Liver (tissue), 9 donors: Measurements from ENCODE around the gene EPHB6. TPM values are rescaled to one million over a fixed set of nuclear protein-coding genes. Genes with fewer than 3 reads are reported as not detected.
A peak's percentile ranks its signal among the peaks of the same experiment; 100 is the strongest.

Source experiments
- DNase-seq: peaks from one replicate; pipeline ENCODE4 v3.0.0-alpha.2; 2017; ENCODE audit warnings: low spot score
- H3K27ac ChIP-seq, 2 donors: one replicate each; pipeline ENCODE4 v1.7.0; 2013; ENCODE audit warnings: inconsistent platforms in 2 of 2, low read length in 2 of 2, control low read depth in 1 of 2, low read depth in 1 of 2, mild to moderate bottlenecking in 1 of 2
- H3K27me3 ChIP-seq, 4 donors: one replicate each; pipeline versions ENCODE4 v1.6.1 to v1.7.0; 2013; ENCODE audit warnings: low read length in 3 of 4, inconsistent platforms in 1 of 4, mild to moderate bottlenecking in 1 of 4, moderate library complexity in 1 of 4; ENCODE audit not compliant: control insufficient read depth in 4 of 4, insufficient read depth in 4 of 4
- H3K36me3 ChIP-seq, 4 donors: one replicate each; pipeline versions ENCODE4 v1.6.1 to v1.7.0; 2013; ENCODE audit warnings: low read length in 3 of 4, mild to moderate bottlenecking in 3 of 4, low read depth in 1 of 4, moderate library complexity in 1 of 4; ENCODE audit not compliant: control insufficient read depth in 4 of 4, insufficient read depth in 3 of 4
- H3K4me1 ChIP-seq, 4 donors: one replicate each; pipeline versions ENCODE4 v1.6.1 to v1.7.0; 2013; ENCODE audit warnings: low read length in 3 of 4, mild to moderate bottlenecking in 3 of 4, moderate library complexity in 1 of 4; ENCODE audit not compliant: control insufficient read depth in 4 of 4, insufficient read depth in 4 of 4
- H3K4me3 ChIP-seq, 3 donors: one replicate each; pipeline versions ENCODE4 v1.6.1 to v1.7.0; 2013; ENCODE audit warnings: low read length in 3 of 3, control low read depth in 1 of 3, low read depth in 1 of 3, mild to moderate bottlenecking in 1 of 3
- H3K9ac ChIP-seq, 2 donors: one replicate each; pipeline ENCODE4 v1.7.0; 2013; ENCODE audit warnings: low read length in 2 of 2, mild to moderate bottlenecking in 2 of 2, moderate library complexity in 2 of 2, control low read depth in 1 of 2, low read depth in 1 of 2
- H3K9me3 ChIP-seq, 4 donors: one replicate each; pipeline versions ENCODE4 v1.6.1 to v1.7.0; 2013; ENCODE audit warnings: low read length in 3 of 4; ENCODE audit not compliant: control insufficient read depth in 4 of 4
- CTCF ChIP-seq: fragments of 150-350 bp; IDR thresholded peaks from 2 replicates; pipeline ENCODE4 v1.5.1; 2017; ENCODE audit warnings: improper control_type of control experiment, low read depth, low read length; ENCODE audit not compliant: missing input control
- EGR1 ChIP-seq, 2 donors: IDR thresholded peaks; 2 replicates each; pipeline ENCODE4 v1.6.1; 2016 to 2018; ENCODE audit warnings: antibody characterized with exemption in 2 of 2, low read depth in 2 of 2
- FOXA1 ChIP-seq: IDR thresholded peaks from 2 replicates; pipeline ENCODE4 v1.6.1; 2016; ENCODE audit warnings: antibody characterized with exemption
- FOXA2 ChIP-seq: IDR thresholded peaks from 2 replicates; pipeline ENCODE4 v1.6.1; 2016; ENCODE audit warnings: antibody characterized with exemption
- GABPA ChIP-seq, 2 donors: IDR thresholded peaks in 1 of 2; conservative IDR thresholded peaks in 1 of 2; 2 replicates each; pipeline ENCODE4 v1.6.1; 2016; ENCODE audit warnings: antibody characterized with exemption in 2 of 2, mild to moderate bottlenecking in 1 of 2, moderate library complexity in 1 of 2
- HNF4A ChIP-seq, 2 donors: conservative IDR thresholded peaks; 2 replicates each; pipeline ENCODE4 v1.6.1; 2016; ENCODE audit warnings: antibody characterized with exemption in 2 of 2, mild to moderate bottlenecking in 2 of 2
- HNF4G ChIP-seq: IDR thresholded peaks from 2 replicates; pipeline ENCODE4 v1.6.1; 2016; ENCODE audit warnings: antibody characterized with exemption
- JUND ChIP-seq, 2 donors: IDR thresholded peaks; 2 replicates each; pipeline ENCODE4 v1.6.1; 2016; ENCODE audit warnings: antibody characterized with exemption in 2 of 2
- MAX ChIP-seq: IDR thresholded peaks from 2 replicates; pipeline ENCODE4 v1.6.1; 2016; ENCODE audit warnings: antibody characterized with exemption
- NR2F2 ChIP-seq: IDR thresholded peaks from 2 replicates; pipeline ENCODE4 v1.6.1; 2016; ENCODE audit warnings: antibody characterized with exemption
- RAD21 ChIP-seq, 2 donors: IDR thresholded peaks; 2 replicates each; pipeline ENCODE4 v1.6.1; 2016; ENCODE audit warnings: antibody characterized with exemption in 2 of 2, mild to moderate bottlenecking in 2 of 2
- RXRA ChIP-seq, 2 donors: IDR thresholded peaks; 2 replicates each; pipeline ENCODE4 v1.6.1; 2017 to 2018; ENCODE audit warnings: antibody characterized with exemption in 2 of 2, mild to moderate bottlenecking in 1 of 2
- SP1 ChIP-seq: IDR thresholded peaks from 2 replicates; pipeline ENCODE4 v1.6.1; 2018; ENCODE audit warnings: antibody characterized with exemption, mild to moderate bottlenecking
- TAF1 ChIP-seq: conservative IDR thresholded peaks from 2 replicates; pipeline ENCODE4 v1.6.1; 2016; ENCODE audit warnings: antibody characterized with exemption, mild to moderate bottlenecking
- YY1 ChIP-seq: IDR thresholded peaks from 2 replicates; pipeline ENCODE4 v1.6.1; 2016; ENCODE audit warnings: antibody characterized with exemption, mild to moderate bottlenecking
- ZBTB33 ChIP-seq: IDR thresholded peaks from 2 replicates; pipeline ENCODE4 v1.6.1; 2016; ENCODE audit warnings: antibody characterized with exemption
- WGBS: extraction: QIAGEN DNeasy Blood & Tissue Kit; methylation state at CpG from one replicate; pipeline ENCODE4 v1.1.7; 2013; 5-methylcytosine and 5-hydroxymethylcytosine counted together
- polyA plus RNA-seq, 2 donors: library from polyadenylated mRNA; stranded (reverse) in 1 of 2; unstranded in 1 of 2; fragments of 200-250 nt in 1 of 2; fragments of >200 nt in 1 of 2; fragmentation: Nextera tagmentation in 1 of 2; extraction: Ambion mirVana in 1 of 2; gene quantifications; one replicate each; pipeline versions ENCODE4 v1.2.1 to v1.2.3, GENCODE V29; 2013 to 2015
- total RNA-seq, 2 donors: library from RNA; depleted of rRNA; stranded (reverse); fragments of >200 nt; gene quantifications; one replicate each; pipeline ENCODE4 v1.2.3, GENCODE V29; 2014
- TF ChIP-seq, protein P1 (sequence below): IDR thresholded peaks from 2 replicates; pipeline ENCODE4 v1.6.1; 2016; ENCODE audit warnings: antibody characterized with exemption
- TF ChIP-seq, protein P2 (sequence below): IDR thresholded peaks from 2 replicates; pipeline ENCODE4 v1.6.1; 2016; ENCODE audit warnings: antibody characterized with exemption, mild to moderate bottlenecking
- donor health status: healthy.
- donor health status: healthy.
- donor health status: healthy.
- donor health status: healthy.
- donor health status: healthy.

Gene EPHB6
- total and polyA plus RNA-seq, 4 donors = 1.2 to 4.3 (median 2.0) TPM

DNA sequence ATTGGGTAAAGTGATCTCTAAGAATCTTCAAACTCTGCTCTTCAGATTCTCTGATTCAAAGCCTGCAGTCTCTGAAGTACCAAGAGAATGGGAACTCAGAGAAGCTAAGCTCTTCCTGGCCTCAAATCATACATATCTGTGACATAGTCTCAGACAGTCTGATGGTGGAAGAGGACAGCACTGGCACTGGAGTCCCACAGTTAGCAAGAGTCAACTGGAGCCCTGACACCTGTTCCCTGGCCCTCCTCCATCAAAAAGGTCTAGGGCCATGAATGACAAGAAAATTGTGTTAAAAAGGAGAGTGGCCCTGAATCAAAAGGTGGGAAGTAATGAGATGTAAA, 46.4 kb upstream of the EPHB6 start:
- H3K36me3 ChIP-seq = no peaks in the 10 kb centered on the region
- no peak for TF ChIP-seq MAX
- TF ChIP-seq NR2F2 = no peak
- no peak for TF ChIP-seq YY1
- no peak for TF ChIP-seq RXRA (IDR thresholded peaks at IDR 0.05)
- TF ChIP-seq RAD21 (IDR thresholded peaks at IDR 0.05) = no peak
- no peak for TF ChIP-seq HNF4A (conservative IDR thresholded peaks at IDR 0.05)
- DNase-seq = no peak
- no peak overlapping the region for H3K4me3 ChIP-seq
- peak overlapping the region; percentile 3 to 59 for H3K27ac ChIP-seq
- H3K9me3 ChIP-seq = no peaks in the 10 kb centered on the region
- H3K9ac ChIP-seq = no peak overlapping the region
- H3K27me3 ChIP-seq = peaks cover 0 to 10% (median 2%) of the 10 kb centered on the region in 4 donors
- no peaks in the 10 kb centered on the region for H3K4me1 ChIP-seq

GRCh38 chr7:142808802-142809583, 45.9 kb upstream of the EPHB6 start:
- peak overlapping the region in 1 of 2 donors; percentile 59 for H3K27ac ChIP-seq
- no peaks in the 10 kb centered on the region for H3K4me1 ChIP-seq
- no peak for TF ChIP-seq FOXA2
- TF ChIP-seq, protein P1, sequence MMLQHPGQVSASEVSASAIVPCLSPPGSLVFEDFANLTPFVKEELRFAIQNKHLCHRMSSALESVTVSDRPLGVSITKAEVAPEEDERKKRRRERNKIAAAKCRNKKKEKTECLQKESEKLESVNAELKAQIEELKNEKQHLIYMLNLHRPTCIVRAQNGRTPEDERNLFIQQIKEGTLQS = no peak
- WGBS = 42% methylated on average over 6 of the region's 6 CpGs
- H3K36me3 ChIP-seq = no peaks in the 10 kb centered on the region
- H3K9ac ChIP-seq = no peak overlapping the region
- no peaks in the 10 kb centered on the region for H3K9me3 ChIP-seq
- H3K27me3 ChIP-seq = peaks cover 0 to 10% (median 2%) of the 10 kb centered on the region in 4 donors
- peak; percentile 28 for DNase-seq
- no peak overlapping the region for H3K4me3 ChIP-seq

DNA sequence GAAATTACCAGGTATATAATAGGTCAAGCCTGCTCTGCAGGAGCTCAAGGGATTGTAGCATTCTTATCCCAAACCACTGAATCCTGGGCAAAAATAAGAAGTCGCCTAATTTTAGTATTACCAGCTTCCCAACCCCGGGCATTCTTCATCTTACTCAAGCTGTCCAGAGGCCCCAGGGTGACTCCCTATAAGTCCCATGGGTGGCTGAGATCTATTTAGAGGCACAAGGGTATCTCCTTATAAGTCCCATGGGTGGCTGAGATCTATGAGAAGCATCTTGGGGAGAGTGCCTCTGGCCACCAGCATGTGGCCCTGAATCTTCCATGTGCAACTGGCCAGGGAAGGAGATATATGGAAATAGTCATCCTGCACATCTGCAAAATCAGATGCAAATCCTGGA, 45.2 kb upstream of the EPHB6 start:
- Histone ChIP-seq H3K9ac (no peak overlapping the region), H3K36me3 (no peaks in the 10 kb centered on the region), H3K27ac (peak overlapping the region in 1 of 2 donors; percentile 39), H3K4me3 (no peak overlapping the region), H3K27me3 (peaks cover 0 to 10% (median 2%) of the 10 kb centered on the region in 4 donors), H3K4me1 (no peaks in the 10 kb centered on the region), H3K9me3 (no peaks in the 10 kb centered on the region)
- TF ChIP-seq MAX (no peak), FOXA2 (no peak), CTCF (no peak), RAD21 (IDR thresholded peaks at IDR 0.05) (no peak), ZBTB33 (no peak), JUND (IDR thresholded peaks at IDR 0.05) (no peak), HNF4A (conservative IDR thresholded peaks at IDR 0.05) (no peak), RXRA (IDR thresholded peaks at IDR 0.05) (no peak), NR2F2 (no peak), GABPA (IDR thresholded peaks at IDR 0.05 in 1 of 2, conservative IDR thresholded peaks at IDR 0.05 in 1 of 2) (no peak), YY1 (no peak), EGR1 (IDR thresholded peaks at IDR 0.05; ENCODE audit: low read depth in 2 of 2) (no peak), TAF1 (no peak), SP1 (no peak), HNF4G (no peak), FOXA1 (no peak)
- TF ChIP-seq, protein P2, sequence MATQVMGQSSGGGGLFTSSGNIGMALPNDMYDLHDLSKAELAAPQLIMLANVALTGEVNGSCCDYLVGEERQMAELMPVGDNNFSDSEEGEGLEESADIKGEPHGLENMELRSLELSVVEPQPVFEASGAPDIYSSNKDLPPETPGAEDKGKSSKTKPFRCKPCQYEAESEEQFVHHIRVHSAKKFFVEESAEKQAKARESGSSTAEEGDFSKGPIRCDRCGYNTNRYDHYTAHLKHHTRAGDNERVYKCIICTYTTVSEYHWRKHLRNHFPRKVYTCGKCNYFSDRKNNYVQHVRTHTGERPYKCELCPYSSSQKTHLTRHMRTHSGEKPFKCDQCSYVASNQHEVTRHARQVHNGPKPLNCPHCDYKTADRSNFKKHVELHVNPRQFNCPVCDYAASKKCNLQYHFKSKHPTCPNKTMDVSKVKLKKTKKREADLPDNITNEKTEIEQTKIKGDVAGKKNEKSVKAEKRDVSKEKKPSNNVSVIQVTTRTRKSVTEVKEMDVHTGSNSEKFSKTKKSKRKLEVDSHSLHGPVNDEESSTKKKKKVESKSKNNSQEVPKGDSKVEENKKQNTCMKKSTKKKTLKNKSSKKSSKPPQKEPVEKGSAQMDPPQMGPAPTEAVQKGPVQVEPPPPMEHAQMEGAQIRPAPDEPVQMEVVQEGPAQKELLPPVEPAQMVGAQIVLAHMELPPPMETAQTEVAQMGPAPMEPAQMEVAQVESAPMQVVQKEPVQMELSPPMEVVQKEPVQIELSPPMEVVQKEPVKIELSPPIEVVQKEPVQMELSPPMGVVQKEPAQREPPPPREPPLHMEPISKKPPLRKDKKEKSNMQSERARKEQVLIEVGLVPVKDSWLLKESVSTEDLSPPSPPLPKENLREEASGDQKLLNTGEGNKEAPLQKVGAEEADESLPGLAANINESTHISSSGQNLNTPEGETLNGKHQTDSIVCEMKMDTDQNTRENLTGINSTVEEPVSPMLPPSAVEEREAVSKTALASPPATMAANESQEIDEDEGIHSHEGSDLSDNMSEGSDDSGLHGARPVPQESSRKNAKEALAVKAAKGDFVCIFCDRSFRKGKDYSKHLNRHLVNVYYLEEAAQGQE = no peak
- TF ChIP-seq, protein P1 = no peak
- 76% methylated on average over 2 of the region's 2 CpGs for WGBS
- no peak for DNase-seq
